ENCODE results near the gene CEP104.

CEP104 gene

DNA sequence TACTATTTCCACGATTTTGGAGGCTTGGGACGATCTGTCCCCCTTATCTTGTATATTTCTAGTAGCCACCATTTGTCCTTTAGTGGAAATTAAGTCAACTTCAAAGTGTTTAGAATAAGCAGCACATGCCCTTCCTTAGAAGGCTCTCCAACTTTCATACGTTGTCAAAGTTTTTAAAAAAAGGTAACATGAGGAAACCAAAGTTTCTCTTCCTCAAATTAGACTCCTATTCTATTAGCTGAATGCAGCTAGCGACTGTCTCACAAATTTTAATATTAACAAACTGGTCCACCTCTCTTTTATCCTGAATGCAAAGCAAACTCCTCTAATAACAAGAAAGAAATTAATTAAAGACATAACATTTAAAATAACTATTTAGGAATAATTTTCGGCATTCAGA is 36.2 kb upstream of the CEP104 start:
- DNase-seq = no peak

DNA sequence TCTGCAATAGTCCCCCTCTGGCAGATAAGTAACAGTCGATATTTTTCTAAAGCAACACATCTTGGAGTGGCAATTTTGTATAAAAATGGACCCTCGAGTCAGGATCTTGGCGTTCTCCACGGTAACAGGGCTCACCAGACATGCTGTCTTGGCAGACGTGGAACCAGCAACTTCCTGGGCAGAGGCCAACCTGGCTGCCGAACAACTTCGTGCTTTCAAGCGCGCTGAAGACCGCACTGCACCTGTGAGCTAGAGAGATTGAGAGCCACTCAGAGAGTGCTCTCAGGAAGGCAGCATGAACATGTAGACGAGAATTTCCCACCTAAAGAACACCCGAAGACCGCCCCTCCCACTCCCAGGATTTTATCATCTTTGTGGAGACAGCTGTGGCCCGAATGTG is 35.7 kb upstream of the CEP104 start:
- DNase-seq = no peak

GRCh38 chr1:3891329-3891865 is 34.4 kb upstream of the CEP104 start:
- no peak for DNase-seq

DNA sequence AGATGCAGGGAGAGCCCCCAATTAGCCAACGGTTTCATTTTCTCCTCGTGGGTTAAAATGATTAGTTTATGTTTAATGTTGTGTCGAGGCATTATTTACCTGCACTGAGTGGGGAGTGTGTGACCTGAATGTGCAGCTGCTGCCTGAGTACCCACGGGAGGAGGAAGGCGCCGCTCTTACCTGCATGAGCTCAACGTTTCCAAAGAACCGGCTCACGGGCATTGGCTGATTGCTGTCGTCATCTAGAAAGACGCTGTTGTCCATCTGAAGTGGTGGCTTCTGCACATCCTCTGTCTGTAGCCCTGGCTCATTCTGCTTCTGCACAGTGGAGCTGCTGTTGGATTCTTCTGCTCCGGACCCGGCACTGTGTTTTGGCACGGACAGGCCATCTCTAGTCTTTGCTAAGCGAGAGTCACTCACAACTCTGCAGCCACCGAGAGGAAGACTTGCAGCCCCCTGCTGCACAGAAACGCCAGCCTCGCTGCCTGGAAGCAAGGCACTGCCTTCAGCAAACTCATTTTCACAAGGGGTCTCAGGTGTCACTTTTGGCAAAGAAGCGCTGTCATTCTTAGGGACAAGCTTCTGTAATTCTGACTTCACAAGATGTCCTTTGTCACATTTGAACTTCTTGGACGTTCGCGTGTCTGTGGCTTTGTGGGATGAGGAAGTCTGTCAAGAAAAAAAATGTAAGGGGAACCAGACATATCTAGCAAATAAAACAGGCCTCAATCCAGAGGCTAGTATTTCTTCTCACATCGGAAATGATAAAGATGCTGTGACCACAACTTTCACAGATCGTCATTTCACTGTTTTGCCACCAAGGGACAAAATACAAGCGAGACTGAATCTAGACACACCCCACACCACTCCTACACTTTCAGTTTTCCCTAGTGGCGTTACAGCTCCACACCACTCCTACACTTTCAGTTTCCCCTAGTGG is 33.6 kb upstream of the CEP104 start:
- no peak for DNase-seq

- no peak for DNase-seq
Observed at GRCh38 chr1:3889936-3890335, 32.9 kb upstream of the CEP104 start.

- no peak for DNase-seq
Observed at GRCh38 chr1:3888301-3888700, 31.3 kb upstream of the CEP104 start.

DNA sequence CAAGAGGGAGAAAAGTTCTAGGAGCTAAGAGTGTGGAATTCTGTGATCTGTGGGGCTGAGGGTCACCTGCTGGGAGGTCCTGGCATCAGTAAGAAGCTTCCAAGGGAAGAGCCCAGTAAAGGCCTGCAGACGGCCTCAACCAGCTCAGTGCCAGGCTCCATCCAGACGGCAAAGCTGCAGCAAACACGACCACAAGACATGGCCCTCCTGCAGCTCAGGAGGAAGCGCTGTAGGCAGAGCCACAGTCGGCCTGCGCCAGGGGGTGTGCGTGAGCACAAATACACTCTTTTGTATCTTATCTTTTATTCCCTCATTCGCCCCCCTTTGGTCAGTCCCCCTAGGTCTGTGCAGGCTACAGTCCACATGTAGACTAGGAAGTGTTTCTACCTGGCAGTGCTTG is 29.7 kb upstream of the CEP104 start:
- DNase-seq = no peak

DNA sequence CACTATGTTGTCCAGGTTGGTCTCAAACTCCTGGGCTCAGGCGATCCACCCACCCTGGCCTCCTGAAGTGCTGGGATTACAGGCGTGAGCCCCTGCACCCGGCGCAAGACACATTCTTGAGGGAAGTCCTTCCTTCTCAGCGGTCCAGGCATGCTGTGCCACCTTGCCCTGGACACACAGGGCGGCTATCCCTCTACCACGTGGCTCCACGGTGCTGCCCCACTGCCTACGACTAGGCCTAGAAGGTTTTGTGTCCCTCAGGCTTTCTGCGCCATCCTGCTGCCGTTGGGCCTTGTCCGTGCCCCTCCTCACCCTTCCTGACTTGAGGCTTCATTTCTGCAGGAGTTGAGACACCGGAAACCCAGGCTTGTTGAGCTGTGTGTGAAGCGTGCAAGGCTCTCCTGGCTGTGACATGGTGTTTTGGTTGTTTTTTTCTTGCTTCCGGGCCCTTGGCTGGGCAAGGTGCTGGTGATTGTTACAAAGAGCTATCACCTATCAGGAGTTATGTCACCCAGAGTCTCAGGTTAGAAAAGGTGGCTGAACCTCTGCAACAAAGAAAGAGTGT is 29.2 kb upstream of the CEP104 start:
- no peak for DNase-seq

- DNase-seq = no peak
Observed at GRCh38 chr1:3885611-3886010, 28.6 kb upstream of the CEP104 start.

DNA sequence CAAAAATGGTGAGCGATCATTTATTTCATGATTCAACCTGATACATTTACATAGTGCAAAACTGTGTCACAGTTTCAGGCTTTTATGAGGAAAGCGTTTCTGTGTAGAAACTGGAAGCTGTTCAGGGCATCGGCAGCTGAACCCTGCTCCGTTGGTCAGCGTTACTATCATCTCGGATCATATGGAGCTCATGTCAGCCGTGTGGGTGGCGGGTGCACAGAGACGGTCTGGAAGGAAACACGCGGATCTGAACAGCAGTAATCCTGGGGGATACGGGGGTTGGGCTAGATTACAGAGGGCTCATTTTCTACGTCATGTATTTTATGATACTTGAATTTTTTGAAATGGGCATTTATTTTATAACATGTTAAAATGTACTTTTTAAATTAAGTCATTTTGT is 28.0 kb upstream of the CEP104 start:
- DNase-seq = no peak

DNA sequence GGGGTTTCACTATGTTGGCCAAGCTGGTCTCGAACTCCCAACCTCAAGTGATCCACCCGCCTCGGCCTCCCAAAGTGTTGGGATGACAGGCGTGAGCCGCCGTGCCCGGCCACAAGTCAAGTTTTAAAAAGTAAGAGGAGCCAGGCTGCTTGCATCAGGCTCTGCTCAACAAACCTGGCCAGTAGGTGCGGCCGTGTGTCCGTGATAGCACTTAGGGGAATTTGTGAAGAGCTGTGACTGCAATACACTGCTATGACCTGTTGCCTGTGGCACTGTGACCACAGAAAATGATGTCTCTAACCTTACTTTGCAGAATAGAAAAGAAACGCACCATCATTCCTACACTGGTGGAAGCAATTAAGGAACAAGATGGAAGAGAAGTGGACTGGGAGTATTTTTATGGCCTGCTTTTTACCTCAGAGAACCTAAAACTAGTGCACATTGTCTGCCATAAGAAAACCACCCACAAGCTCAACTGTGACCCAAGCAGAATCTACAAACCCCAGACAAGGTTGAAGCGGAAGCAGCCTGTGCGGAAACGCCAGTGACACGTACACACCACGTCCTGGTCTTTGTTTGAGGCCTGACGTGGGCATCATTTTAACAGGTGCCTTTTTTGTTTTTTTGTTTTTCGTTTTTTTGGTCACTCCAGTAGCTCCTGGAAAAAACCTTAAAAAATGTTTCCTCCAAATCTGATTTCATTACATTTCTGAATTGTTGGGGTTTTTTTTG is 26.3 kb upstream of the CEP104 start:
- no peak for DNase-seq

DNA sequence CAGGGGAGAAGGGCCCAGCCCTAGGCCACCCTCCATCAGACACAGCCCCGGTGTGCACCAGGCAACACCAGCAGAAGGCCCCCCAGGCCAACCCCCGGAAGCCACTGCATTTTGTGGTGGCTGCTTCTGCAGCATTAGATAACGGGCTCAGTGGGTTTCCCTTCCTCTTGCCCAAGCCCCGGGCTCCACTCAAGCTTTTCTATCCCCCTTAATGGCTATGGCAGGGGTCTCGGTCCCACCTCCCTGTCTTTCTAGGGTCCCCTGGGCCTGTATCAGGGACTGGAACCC is 24.1 kb upstream of the CEP104 start:
- no peak for DNase-seq

DNA sequence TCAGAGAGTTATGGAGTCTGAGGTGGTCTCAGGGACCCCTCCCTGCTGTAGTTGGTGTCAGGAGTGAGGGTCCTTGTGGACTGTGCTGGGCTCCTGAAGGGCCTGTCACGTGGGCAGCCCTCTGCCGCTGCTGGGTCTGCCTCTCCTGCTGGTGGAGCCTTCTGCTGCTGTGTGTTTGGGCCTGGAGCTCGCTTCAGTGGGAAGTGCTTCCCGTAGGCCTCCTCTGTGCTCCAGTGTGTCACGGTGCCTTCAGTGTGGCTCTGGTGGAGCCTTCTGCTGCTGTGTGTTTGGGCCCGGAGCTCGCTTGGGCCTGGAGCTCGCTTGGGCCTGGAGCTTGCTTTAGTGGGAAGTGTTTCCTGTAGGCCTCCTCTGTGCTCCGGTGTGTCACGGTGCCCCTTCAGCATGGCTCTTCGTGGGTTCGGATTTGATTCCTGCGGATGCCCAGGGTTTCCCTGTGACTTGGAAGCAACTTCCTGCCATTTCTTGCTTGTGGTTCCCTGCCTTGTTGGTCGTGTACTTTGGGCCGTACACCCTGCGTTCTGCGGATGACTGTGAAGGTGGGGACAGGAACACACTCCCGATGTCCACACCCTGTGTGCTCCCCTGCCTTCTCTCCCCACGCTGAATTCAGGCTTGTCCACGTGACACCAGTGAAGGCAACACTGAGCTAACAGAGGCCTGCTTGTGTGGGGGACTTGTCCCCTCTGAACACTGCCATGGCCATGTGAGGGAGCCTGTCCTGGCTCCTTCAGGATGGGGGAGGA is 23.6 kb upstream of the CEP104 start:
- DNase-seq = no peak

- no peak for DNase-seq
Observed at GRCh38 chr1:3879787-3880428, 22.9 kb upstream of the CEP104 start.

- DNase-seq = no peak
Observed at GRCh38 chr1:3879099-3879498, 22.1 kb upstream of the CEP104 start.

- DNase-seq = no peak
Observed at GRCh38 chr1:3876716-3877115, 19.7 kb upstream of the CEP104 start.

- no peak for DNase-seq
Observed at GRCh38 chr1:3874736-3875135, 17.7 kb upstream of the CEP104 start.

DNA sequence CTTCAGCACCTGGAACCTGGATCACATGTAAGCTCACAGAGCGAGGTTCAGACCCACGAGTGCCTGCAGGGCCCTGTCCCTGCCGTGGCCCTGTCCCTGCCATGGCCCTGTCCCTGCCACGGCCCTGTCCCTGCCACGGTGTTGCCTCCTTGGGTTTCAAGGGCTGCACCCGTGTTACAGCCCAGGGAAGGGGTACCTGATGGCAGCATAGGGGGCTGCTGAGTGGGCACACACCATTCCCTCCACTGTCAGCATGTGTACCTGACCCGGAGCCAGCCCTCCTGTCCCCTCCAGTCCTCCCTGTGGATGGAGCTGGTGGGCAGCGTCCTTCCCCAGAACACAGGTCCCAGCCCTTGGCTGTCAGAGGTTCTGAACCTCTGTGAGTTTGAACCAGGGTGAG is 15.5 kb upstream of the CEP104 start:
- no peak for DNase-seq

DNA sequence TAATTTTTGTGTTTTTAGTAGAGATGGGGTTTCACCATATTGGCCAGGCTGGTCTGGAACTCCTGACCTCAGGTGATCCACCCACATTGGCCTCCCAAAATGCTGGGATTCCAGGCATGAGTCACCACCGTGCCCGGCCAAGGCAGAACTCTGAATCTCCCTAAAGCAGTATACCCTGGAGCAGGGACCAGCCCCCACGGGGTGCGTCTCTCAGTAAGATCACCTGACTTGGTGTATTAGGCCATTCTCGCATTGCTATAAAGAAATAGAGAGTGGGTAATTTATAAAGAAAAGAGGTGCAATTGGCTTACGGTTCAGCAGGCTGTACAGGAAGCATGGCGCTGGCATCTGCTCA is 14.4 kb upstream of the CEP104 start:
- DNase-seq = no peak

DNA sequence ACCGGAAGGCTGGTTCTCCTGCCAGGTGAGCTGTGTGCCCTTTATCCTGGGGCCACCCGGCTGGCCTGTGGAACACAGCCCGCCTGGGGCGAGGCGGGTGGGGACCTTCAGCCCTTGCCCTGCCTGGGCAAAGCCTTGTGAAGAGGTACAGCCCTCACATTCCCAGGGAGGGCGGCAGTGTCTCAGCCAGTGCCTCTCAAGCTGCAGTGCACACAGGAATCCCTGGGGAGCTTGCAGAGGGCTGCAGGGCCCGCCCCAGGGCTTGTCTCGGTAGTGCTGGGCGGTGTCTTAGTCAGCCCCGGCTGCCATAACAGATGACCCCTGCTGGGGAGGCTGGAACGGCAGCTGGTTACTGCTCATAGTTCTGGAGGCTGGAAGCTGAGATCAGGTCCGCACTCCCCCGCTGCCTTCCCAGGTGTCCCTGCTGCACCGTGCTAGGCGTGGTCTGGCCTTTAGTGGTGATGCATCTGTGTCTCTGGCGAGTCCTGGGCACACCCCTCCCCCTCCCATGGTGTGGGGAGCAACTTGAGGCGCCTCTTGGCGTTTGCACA is 12.8 kb upstream of the CEP104 start:
- no peak for DNase-seq

DNA sequence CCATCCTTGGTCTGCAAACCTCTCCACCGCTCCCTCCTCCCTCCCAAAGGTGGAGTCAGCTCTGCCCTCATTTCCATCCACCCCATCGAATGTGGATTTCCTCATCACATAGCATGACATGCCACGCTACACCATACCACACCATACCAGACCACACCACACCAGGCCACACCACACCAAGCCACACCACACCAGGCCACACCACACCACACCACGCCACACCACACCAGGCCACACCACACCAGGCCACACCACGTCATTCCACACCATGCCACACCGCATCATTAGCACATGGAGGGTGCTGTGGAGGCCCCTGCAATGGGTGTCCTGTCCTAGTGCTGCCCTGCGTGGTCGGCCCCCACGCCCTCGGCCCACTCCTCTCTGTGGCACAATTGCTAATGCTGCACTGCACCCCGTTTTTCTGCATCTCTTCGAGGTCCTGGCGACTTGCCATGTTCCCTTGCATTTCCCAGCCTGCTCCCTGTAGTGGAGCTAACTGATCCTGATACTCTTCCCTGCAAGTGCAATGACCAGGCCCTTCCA is 11.5 kb upstream of the CEP104 start:
- DNase-seq = no peak

GRCh38 chr1:3865606-3866160 is 8.7 kb upstream of the CEP104 start:
- DNase-seq = no peak

Data from NCI-H748 treated with DMSO at 0.1 percent for 48 hours (cell line).